Stimulated activated naive CD8-positive, alpha-beta T cell treated with anti-CD3 and anti-CD28 coated beads, Interleukin-15, Interleukin-2, amounts not matched to agents 100 ng/mL and 50 ng/mL, for 24 hours (primary cell): ENCODE results near the gene INTS13.
"Not testable (repeated sequence)": the region's sequence is repeated elsewhere in the genome, so short reads cannot be mapped to it uniquely, and the experiment has no call there.

Source experiments
- H3K27ac Mint-ChIP-seq: one replicate; pipeline ENCODE4 v1.8.0; 2021; ENCODE audit warnings: mild to moderate bottlenecking, mixed read lengths
- H3K27me3 Mint-ChIP-seq: one replicate; pipeline ENCODE4 v1.8.0; 2021; ENCODE audit warnings: mixed read lengths
- H3K36me3 Mint-ChIP-seq: one replicate; pipeline ENCODE4 v1.8.0; 2021; ENCODE audit warnings: low read depth, mixed read lengths
- H3K4me1 Mint-ChIP-seq: one replicate; pipeline ENCODE4 v1.8.0; 2021; ENCODE audit warnings: low read depth, mixed read lengths
- H3K4me3 Mint-ChIP-seq: one replicate; pipeline ENCODE4 v1.8.0; 2021; ENCODE audit warnings: mild to moderate bottlenecking, mixed read lengths
- H3K9me3 Mint-ChIP-seq: one replicate; pipeline ENCODE4 v1.8.0; 2021; ENCODE audit warnings: mixed read lengths

INTS13 gene

GRCh38 chr12:26937863-26938700 lies at the start of gene INTS13, which contains the start of gene FGFR1OP2:
Gene INTS13, minus strand, starts transcription at chr12:26937981. Its CDS starts 1,178 bp downstream, at chr12:26936803.
Gene FGFR1OP2, plus strand, starts transcription at chr12:26938470. Its CDS starts 15,689 bp downstream, at chr12:26954159.
- H3K36me3 Mint-ChIP-seq, result peaks cover 23% of the 10 kb centered on the region
- no peaks in the 10 kb centered on the region for H3K27me3 Mint-ChIP-seq
- peaks cover 71% of the 10 kb centered on the region for H3K4me1 Mint-ChIP-seq
- no peaks in the 10 kb centered on the region for H3K9me3 Mint-ChIP-seq
- H3K27ac Mint-ChIP-seq, result peak within 1 kb of the TSS; percentile 99
- peak within 1 kb of the TSS; percentile 99 for H3K4me3 Mint-ChIP-seq

GRCh38 chr12:26982866-26983265 lies 45.1 kb upstream of the INTS13 start:
- no peak overlapping the region for H3K4me3 Mint-ChIP-seq
- no peak overlapping the region for H3K27ac Mint-ChIP-seq
- no peaks in the 10 kb centered on the region for H3K9me3 Mint-ChIP-seq
- H3K36me3 Mint-ChIP-seq, result peaks cover 54% of the 10 kb centered on the region
- no peaks in the 10 kb centered on the region for H3K4me1 Mint-ChIP-seq
- no peaks in the 10 kb centered on the region for H3K27me3 Mint-ChIP-seq

- H3K9me3 Mint-ChIP-seq, result no peaks in the 10 kb centered on the region
- no peaks in the 10 kb centered on the region for H3K4me1 Mint-ChIP-seq
- H3K36me3 Mint-ChIP-seq, result peaks cover 52% of the 10 kb centered on the region
- no peaks in the 10 kb centered on the region for H3K27me3 Mint-ChIP-seq
- H3K4me3 Mint-ChIP-seq, result no peak overlapping the region
- H3K27ac Mint-ChIP-seq, result no peak overlapping the region
These were observed 42.0 kb upstream of the INTS13 start for GRCh38 chr12:26979733-26980132.

GRCh38 chr12:26978801-26979200 lies 41.0 kb upstream of the INTS13 start:
- Mint-ChIP-seq H3K4me1 (no peaks in the 10 kb centered on the region), H3K27me3 (no peaks in the 10 kb centered on the region), H3K36me3 (peaks cover 55% of the 10 kb centered on the region), H3K27ac (no peak overlapping the region), H3K4me3 (no peak overlapping the region), H3K9me3 (no peaks in the 10 kb centered on the region)

GRCh38 chr12:26976687-26977086 lies 38.9 kb upstream of the INTS13 start:
- Mint-ChIP-seq H3K27ac (no peak overlapping the region), H3K4me3 (no peak overlapping the region), H3K4me1 (peaks cover 6% of the 10 kb centered on the region), H3K36me3 (peaks cover 45% of the 10 kb centered on the region), H3K9me3 (no peaks in the 10 kb centered on the region), H3K27me3 (no peaks in the 10 kb centered on the region)

GRCh38 chr12:26971963-26972362 lies 34.2 kb upstream of the INTS13 start:
- peaks cover 69% of the 10 kb centered on the region for H3K36me3 Mint-ChIP-seq
- H3K4me3 Mint-ChIP-seq, result no peak overlapping the region
- no peaks in the 10 kb centered on the region for H3K27me3 Mint-ChIP-seq
- H3K27ac Mint-ChIP-seq, result peak overlapping the region; percentile 14
- no peaks in the 10 kb centered on the region for H3K9me3 Mint-ChIP-seq
- H3K4me1 Mint-ChIP-seq, result peaks cover 17% of the 10 kb centered on the region

- peaks cover 17% of the 10 kb centered on the region for H3K4me1 Mint-ChIP-seq
- H3K36me3 Mint-ChIP-seq, result peaks cover 67% of the 10 kb centered on the region
- H3K27ac Mint-ChIP-seq, result no peak overlapping the region
- H3K4me3 Mint-ChIP-seq, result no peak overlapping the region
- H3K9me3 Mint-ChIP-seq, result no peaks in the 10 kb centered on the region
- H3K27me3 Mint-ChIP-seq, result no peaks in the 10 kb centered on the region
These were observed 32.4 kb upstream of the INTS13 start for GRCh38 chr12:26970136-26970535.

- H3K4me1 Mint-ChIP-seq, result peaks cover 13% of the 10 kb centered on the region
- H3K36me3 Mint-ChIP-seq, result peaks cover 71% of the 10 kb centered on the region
These were observed 29.1 kb upstream of the INTS13 start for GRCh38 chr12:26966842-26967241.

GRCh38 chr12:26963413-26963812 lies 25.6 kb upstream of the INTS13 start:
- Mint-ChIP-seq H3K36me3 (peaks cover 62% of the 10 kb centered on the region), H3K27ac (no peak overlapping the region), H3K27me3 (no peaks in the 10 kb centered on the region), H3K4me1 (no peaks in the 10 kb centered on the region), H3K9me3 (no peaks in the 10 kb centered on the region), H3K4me3 (no peak overlapping the region)

More at GRCh38 chr12:26966842-26967241, 29.1 kb upstream of the INTS13 start:
- Mint-ChIP-seq H3K27me3 (no peaks in the 10 kb centered on the region), H3K27ac (no peak overlapping the region), H3K9me3 (no peaks in the 10 kb centered on the region), H3K4me3 (no peak overlapping the region)

- Mint-ChIP-seq H3K27me3 (no peaks in the 10 kb centered on the region), H3K27ac (no peak overlapping the region), H3K9me3 (no peaks in the 10 kb centered on the region), H3K4me3 (no peak overlapping the region), H3K36me3 (peaks cover 69% of the 10 kb centered on the region), H3K4me1 (no peaks in the 10 kb centered on the region)
These were observed 24.0 kb upstream of the INTS13 start for GRCh38 chr12:26961803-26962202.

- not testable (repeated sequence) for H3K4me1 Mint-ChIP-seq, H3K4me3 Mint-ChIP-seq, H3K27ac Mint-ChIP-seq, H3K9me3 Mint-ChIP-seq, H3K27me3 Mint-ChIP-seq
- H3K36me3 Mint-ChIP-seq, result peaks cover 69% of the 10 kb centered on the region
These were observed 23.6 kb upstream of the INTS13 start for GRCh38 chr12:26961391-26961790.

GRCh38 chr12:26954027-26954426 lies 16.2 kb upstream of the INTS13 start:
- Mint-ChIP-seq H3K36me3 (peaks cover 49% of the 10 kb centered on the region), H3K27ac (no peak overlapping the region), H3K9me3 (no peaks in the 10 kb centered on the region), H3K4me1 (peaks cover 45% of the 10 kb centered on the region), H3K4me3 (no peak overlapping the region), H3K27me3 (no peaks in the 10 kb centered on the region)

- Mint-ChIP-seq H3K9me3 (peaks cover 2% of the 10 kb centered on the region), H3K4me3 (no peak overlapping the region), H3K4me1 (peaks cover 47% of the 10 kb centered on the region), H3K36me3 (peaks cover 50% of the 10 kb centered on the region), H3K27me3 (no peaks in the 10 kb centered on the region), H3K27ac (peak overlapping the region; percentile 24)
These were observed 15.7 kb upstream of the INTS13 start for GRCh38 chr12:26953447-26953846.

- H3K36me3 Mint-ChIP-seq, result peaks cover 38% of the 10 kb centered on the region
- H3K4me1 Mint-ChIP-seq, result peaks cover 67% of the 10 kb centered on the region
- H3K4me3 Mint-ChIP-seq, result no peak overlapping the region
- peaks cover 4% of the 10 kb centered on the region for H3K9me3 Mint-ChIP-seq
- H3K27me3 Mint-ChIP-seq, result no peaks in the 10 kb centered on the region
- no peak overlapping the region for H3K27ac Mint-ChIP-seq
These were observed 10.5 kb upstream of the INTS13 start for GRCh38 chr12:26948309-26948708.

- peaks cover 15% of the 10 kb centered on the region for H3K36me3 Mint-ChIP-seq
- H3K9me3 Mint-ChIP-seq, result no peaks in the 10 kb centered on the region
- peak overlapping the region; percentile 99 for H3K4me3 Mint-ChIP-seq
- H3K4me1 Mint-ChIP-seq, result peaks cover 67% of the 10 kb centered on the region
- H3K27me3 Mint-ChIP-seq, result no peaks in the 10 kb centered on the region
- peak overlapping the region; percentile 92 for H3K27ac Mint-ChIP-seq
These were observed 3.4 kb upstream of the INTS13 start for GRCh38 chr12:26941215-26941594.
